ENCODE measurements around the gene MROH7. TPM values are rescaled to one million over a fixed set of nuclear protein-coding genes. Genes with fewer than 3 reads are reported as not detected.

MROH7 gene
- total RNA-seq, 1 experiment from 2014 or later, result 0.13 TPM

GRCh38 chr1:54757833-54758232, 116.2 kb downstream of the MROH7 start:
- ChIA-PET POLR2A (no interaction called here), CTCF (no interaction called here)
- Mint-ChIP-seq H3K4me1 (peaks cover 3% of the 10 kb centered on the region; the same call in 1 of the 2 replicates), H3K36me3 (0 out of 2 replicates have a peak, but pooled peaks cover 8% of the 10 kb centered on the region), H3K4me3 (no peak overlapping the region), H3K27me3 (ENCODE audit: low read depth) (no peaks in the 10 kb centered on the region), H3K9me3 (no peaks in the 10 kb centered on the region), H3K27ac (no peak overlapping the region)
- no peak for DNase-seq (ENCODE audit: low spot score)
- no peak for TF ChIP-seq RELA (CRISPR knock-in tag; IDR thresholded peaks at IDR 0.05; ENCODE audit: borderline replicate concordance)
- no peak for ATAC-seq

DNA sequence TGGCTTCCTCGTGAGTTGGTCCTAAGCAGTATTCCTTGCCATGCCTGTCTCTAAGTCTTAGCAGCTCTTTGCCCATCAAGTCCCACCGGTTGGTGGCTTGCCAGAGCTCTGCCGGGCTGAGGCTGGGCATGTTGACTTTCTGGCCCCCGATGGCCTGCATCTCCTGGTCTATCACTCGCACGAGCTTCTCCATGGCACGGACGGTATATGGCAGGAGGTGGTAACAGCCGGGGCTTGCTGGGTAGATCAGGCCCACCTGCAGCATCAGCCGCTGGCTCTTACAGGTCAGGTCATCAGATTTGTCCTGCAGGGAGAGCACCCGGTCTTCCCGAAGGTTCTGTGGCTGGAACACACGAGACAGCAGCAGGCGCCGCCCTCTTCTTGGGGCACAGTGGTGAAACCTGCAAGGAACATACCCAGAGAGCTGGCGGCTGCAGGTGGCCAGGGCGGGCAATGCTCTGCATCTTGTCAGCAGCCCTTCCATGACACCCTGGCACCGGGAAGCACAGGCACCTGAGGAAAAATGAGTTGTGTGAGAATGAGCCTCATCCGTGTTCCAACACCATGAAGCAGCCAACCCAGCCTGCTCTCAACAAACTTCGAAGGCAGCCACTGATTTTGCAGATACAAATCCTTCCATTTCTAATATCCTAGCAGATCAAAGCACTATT, 117.2 kb downstream of the MROH7 start:
- Mint-ChIP-seq H3K4me1 (peaks cover 11% of the 10 kb centered on the region; the same call in 1 of the 2 replicates), H3K27me3 (ENCODE audit: low read depth) (no peaks in the 10 kb centered on the region), H3K4me3 (no peak overlapping the region), H3K9me3 (no peaks in the 10 kb centered on the region), H3K36me3 (0 out of 2 replicates have a peak, but pooled peaks cover 8% of the 10 kb centered on the region), H3K27ac (no peak overlapping the region)
- ChIA-PET CTCF (interaction anchor here (0.7 kb wide), 1 partner anchor 33 kb away, joined by 4 read pairs; no protein-coding TSS in a partner anchor), POLR2A (interaction anchor here (1.3 kb wide), 1 partner anchor 8 kb away, joined by 3 read pairs; no protein-coding TSS in a partner anchor)
- TF ChIP-seq, protein P1, sequence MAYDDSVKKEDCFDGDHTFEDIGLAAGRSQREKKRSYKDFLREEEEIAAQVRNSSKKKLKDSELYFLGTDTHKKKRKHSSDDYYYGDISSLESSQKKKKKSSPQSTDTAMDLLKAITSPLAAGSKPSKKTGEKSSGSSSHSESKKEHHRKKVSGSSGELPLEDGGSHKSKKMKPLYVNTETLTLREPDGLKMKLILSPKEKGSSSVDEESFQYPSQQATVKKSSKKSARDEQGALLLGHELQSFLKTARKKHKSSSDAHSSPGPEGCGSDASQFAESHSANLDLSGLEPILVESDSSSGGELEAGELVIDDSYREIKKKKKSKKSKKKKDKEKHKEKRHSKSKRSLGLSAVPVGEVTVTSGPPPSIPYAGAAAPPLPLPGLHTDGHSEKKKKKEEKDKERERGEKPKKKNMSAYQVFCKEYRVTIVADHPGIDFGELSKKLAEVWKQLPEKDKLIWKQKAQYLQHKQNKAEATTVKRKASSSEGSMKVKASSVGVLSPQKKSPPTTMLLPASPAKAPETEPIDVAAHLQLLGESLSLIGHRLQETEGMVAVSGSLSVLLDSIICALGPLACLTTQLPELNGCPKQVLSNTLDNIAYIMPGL (CRISPR knock-in tag; IDR thresholded peaks at IDR 0.05), result no peak
- TF ChIP-seq ZBTB21 (CRISPR knock-in tag; IDR thresholded peaks at IDR 0.05; ENCODE audit: borderline replicate concordance) (no peak), NR1H2 (CRISPR knock-in tag; IDR thresholded peaks at IDR 0.05) (no peak)
- ATAC-seq (no peak), DNase-seq (ENCODE audit: low spot score) (no peak)

Other genes starting within 250 kb of the MROH7 start
- 98.8 to 115 TPM (median 105 TPM) in 3 replicates for gene SSBP3, start 235.4 kb upstream of the MROH7 start, total RNA-seq (2021)
- gene ACOT11, start 93.6 kb upstream of the MROH7 start, total RNA-seq (2021), result 3.8 to 4.4 TPM (median 4.2 TPM) in 3 replicates
- gene FAM151A, start 18.3 kb upstream of the MROH7 start, total RNA-seq (2021), result 0.11 TPM in 1 of 3 replicates, not detected in the others
- gene TTC4, start 74.1 kb downstream of the MROH7 start, total RNA-seq (2021), result 18.8 to 21.6 TPM (median 21.4 TPM) in 3 replicates
- gene PARS2, start 122.7 kb downstream of the MROH7 start, total RNA-seq (2021), result 11.5 to 12.1 TPM (median 12.1 TPM) in 3 replicates
- 0.63 to 0.99 TPM (median 0.69 TPM) in 3 replicates for gene TTC22, start 159.5 kb downstream of the MROH7 start, total RNA-seq (2021)
- 300 to 337 TPM (median 336 TPM) in 3 replicates for gene DHCR24, start 245.4 kb downstream of the MROH7 start, total RNA-seq (2021)

Data from WTC11 (cell line).